AG20443 (cell line): ENCODE data around the gene PRICKLE2.

Source experiments
- DNase-seq: peaks from one replicate; pipeline ENCODE4 v3.0.0; 2012; ENCODE audit warnings: low spot score, mixed read lengths

PRICKLE2 gene

DNA sequence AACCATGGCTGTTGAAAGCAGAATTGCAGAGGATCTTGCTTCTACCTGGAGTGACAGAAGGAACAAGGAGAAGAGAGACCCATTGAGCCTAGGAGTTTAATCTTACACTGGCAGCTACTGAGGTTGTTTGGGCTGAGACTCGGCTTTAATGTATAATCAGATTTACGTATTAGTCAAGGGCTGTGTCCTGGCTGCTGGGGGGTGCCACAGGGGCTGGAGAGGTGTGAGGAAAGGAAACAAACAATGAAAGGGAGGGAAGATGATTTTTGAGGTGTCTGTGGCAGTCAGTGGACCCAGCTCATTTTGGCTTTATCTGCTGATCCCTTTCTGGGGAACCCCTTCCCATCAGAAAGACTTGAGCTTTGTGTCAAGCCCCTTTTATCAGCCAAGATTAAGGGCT, 95.7 kb downstream of the PRICKLE2 start:
- no peak for DNase-seq

DNA sequence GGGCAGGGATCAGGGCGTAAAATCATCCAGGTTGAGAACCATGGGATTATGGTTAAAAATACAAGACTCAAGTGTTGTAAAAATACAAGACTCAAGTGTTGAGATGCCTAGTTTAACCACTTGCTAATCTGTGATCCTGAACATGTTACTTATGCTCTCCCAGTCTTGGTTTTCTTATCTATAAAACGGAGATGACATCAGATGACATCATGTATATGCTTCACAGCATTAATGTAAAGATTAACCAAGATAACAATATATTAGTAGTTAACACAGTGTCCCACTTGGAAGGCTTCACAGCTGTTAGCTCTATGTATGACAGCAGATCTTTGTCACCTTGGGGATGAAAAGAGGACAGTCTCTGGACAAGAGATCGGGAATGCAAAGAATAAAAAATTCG, 96.2 kb downstream of the PRICKLE2 start:
- DNase-seq = no peak

DNA sequence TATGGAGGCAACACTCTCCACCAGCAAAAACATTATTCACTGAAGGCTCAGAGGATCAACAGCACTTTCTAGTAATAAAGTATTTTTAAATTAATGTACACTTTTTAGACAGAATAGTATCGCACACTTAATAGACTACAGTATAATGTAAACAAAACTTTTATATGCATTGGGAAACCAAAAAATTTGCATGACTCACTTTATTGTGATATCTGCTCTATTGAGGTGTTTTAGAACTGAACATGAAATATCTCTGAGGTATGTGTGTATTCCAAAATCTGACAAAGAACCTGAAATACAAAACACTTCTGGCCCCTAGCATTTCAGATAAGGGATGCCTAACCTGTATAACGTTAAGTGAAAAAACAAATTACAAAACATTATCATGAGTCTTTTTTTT, 99.7 kb downstream of the PRICKLE2 start:
- no peak for DNase-seq

DNA sequence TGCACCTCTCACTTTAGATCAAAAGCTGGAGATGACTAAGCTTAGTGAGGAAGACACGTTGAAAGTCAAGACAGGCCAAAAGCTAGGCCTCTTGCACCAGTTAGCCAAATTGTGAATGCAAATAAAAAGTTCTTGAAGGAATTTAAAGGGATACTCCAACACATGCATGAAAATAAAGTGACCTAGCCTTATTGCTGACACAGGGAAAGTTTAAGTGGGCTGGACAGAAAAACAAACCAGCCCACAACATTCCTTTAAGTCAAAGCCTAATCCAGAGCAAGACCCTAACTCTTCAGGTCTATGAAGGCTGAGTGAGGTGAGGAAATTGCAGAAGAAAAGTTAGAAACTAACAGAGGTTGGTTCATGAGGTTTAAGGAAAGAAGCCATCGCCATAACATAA, 101.3 kb downstream of the PRICKLE2 start:
- no peak for DNase-seq

DNA sequence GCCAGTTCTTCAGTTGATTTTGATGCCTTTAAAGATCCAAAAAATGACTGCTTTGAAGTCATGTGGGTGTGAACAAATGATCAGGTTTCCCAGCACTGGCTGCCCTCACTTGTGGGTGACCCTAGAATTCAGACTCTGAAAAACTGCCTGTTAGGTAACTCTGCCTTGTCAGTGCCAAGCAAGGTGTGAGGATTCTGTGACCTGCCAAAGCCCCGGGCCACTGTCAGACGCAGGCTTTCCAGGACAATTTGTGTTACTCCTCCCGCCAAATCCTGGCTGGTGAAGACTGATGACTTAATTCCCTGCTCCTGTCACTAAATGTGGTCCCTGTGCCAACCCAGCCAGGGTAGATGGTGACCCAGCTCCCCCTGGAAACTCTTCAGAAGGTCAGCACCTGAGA, 102.8 kb downstream of the PRICKLE2 start:
- no peak for DNase-seq

DNA sequence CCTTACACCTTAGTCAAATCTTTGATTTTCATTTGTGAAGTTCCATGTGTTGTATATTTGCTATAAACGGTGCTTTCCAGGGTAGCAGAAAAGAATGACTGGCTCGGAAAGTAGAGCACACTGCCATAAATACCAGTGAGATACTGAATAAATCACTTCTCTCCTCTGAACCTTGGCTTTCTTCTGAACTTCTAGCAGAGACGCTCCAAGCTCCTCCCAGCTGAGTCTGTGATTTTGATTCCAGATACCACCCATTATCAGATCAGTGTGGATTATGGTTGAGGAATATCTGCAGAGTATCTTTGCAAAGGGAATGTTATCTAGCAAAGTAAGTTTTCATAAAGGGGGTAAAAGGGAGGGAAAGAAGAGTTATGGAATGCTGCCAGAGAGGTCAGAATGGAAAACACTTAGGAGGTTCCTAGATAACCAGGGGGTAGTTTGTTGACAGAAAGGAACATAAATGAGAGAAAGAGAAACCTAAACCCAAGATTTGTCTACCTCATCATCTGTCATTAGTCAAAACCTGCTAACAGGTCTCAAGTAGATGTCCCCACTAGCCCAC, 103.4 kb downstream of the PRICKLE2 start:
- no peak for DNase-seq

DNA sequence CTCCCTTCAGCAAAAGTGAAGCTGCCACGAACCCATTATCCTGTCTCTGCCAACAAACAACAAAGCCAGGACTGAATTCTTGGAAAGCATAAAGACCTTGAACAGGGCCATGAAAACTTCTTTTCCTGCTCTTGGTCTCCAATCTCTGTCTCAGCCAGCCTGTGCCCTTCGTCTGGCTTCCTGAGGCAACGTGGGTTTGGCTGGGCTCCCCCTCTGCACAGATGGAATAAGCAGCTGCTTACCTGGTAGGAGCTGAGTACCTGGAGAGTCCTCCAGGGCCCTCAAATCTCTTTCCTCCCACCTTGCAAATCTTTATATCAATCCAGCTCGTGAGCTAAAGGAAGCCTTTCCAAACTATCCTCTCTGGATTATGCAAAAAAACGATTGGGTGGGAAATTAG, 104.4 kb downstream of the PRICKLE2 start:
- DNase-seq = no peak

DNA sequence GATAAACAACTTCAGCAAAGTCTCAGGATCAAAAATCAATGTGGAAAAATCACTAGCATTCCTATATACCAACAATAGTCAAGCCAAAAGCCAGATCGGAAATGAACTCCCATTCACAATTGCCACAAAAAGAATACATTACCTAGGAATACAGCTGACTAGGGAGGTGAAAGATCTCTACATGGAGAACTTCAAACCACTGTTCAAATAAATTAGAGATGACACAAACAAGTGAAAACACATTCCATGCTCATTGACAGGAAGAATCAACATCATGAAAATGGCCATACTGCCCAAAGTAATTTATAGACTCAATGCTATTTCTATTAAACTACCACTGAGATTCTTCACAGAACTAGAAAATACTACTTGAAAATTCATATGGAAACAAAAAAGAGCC, 107.8 kb downstream of the PRICKLE2 start:
- DNase-seq = no peak

DNA sequence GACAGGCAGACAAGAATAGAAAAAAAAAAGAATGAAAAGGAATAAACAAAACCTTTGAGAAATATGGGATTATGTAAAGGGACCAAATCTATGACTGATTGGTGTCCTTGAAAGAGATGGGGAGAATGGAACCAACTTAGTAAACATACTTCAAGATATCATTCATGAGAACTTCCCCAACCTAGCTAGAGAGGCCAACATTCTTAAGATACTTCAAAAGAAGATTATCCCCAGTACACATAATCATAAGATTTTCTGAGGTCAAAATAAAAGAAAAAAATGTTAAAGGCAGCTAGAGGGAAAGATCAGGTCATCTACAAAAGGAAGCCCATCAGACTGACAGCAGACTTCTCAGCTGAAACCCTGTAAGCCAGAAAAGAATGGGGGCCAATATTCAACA, 110.6 kb downstream of the PRICKLE2 start:
- DNase-seq = no peak

DNA sequence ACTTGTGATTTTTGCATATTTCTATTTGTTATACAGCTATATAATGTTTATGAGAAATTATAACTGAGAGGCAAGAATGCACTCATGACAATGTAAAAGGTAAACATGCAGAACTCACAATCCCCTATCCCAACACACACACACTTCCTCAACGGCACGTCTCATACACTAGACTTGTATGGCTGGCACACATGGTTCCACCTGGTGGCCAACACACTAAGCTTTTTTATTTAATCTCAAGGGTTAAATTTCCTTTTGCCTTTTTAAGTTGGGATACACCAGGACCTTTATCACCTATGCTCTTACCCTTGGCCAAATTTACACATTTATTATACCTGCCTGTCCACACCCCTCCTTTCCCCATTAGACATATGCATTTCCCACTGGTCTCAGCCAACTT, 113.4 kb downstream of the PRICKLE2 start:
- DNase-seq = no peak

DNA sequence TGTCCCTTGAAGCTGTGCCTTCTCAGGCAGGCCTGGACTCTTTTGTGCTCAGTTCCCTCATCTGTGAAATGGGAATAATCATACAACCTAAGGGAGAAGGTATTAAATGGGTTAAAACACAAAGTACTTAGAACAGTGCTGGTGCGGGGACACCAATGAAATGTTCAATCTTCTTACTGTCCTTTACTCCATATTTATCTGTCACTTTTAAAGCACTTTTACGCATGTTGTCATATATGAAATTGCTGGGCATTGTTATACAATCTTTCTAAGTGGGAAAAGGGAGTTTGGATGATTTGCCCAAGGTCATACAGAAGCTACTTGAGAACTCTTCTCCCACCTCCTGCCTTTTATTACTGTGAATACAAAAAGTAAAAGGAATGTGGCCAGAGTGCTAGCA, 114.2 kb downstream of the PRICKLE2 start:
- DNase-seq = no peak

DNA sequence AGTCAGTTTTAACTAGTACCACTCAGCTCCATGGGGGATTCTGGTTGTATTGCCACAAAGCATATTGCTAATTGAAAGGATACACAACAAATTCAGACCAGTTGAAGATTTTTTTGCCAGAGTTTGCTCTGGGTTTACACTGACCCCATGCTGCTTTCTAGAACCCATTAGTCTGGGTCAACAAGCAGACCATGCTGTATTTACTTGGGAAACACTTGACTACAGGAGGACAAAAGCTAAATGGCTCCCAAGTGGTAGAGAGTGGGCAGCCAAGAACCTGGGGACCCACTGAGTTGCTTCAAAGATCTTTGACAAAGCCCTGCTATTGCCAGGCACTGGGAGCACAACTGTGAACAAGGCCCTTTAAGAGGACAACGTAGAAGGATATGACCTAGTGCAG, 115.2 kb downstream of the PRICKLE2 start:
- no peak for DNase-seq

DNA sequence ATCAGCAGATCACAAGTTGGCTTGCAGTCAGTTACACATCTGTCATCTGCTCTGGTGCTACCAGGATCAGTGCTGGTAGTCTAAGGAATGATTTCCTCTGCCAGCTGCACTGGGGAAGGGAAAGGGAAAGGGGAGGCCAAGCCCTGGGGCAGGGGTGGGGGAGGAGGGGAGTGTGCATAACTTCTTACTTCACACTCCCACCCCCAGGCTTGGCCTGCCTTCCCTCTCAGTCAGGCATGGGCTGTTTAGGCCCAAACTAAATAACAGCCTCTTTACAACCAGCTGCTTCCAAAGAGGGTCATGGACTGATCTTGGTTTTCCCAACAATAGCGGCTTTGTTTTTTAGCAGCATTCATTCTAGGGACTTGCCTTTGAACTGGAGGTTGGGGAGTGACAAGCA, 115.8 kb downstream of the PRICKLE2 start:
- DNase-seq = no peak

DNA sequence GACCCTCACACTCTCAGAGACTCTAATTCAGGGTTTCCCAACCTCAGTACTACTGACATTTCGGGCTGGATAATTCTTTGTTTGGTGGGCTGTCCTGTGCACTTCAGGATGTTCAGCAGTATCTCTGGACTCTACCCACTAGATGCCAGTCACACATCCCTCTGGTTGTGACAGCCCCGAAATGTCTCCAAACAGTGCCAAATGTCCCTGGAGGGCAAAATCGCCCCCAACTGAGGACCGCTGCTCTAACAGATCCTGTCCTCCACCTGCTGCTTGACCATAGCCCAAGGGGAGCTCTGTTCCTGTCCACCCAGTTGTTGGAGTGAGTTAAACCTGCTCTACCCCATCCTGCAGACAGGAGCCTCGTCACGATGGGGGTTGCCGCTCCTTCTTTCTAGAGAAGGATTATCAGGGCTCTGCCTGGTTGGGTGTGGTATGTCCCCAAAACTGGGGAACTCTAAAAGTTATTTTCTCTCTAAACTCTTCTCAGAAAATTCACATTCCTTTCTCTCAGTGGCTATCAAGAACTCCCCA, 116.4 kb downstream of the PRICKLE2 start:
- DNase-seq = no peak

DNA sequence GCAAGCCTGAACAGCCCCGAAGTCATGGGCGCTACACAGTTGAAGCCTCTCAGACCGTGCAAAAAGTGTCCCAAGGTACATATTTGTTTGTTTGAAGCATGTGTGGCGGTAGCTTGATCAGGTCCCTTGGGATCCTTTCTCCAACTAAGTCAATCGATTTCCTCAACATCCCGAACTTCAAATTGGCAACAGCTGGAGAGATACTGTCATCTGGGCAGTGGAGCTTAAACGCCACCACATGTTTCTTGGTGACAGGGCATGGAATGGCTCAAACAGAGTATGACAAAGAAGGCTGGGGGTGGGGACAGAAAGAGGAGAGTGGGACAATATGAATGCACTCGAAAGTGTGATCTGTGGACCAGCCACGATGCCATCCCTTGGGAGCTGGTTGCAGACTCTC, 117.0 kb downstream of the PRICKLE2 start:
- DNase-seq = no peak

DNA sequence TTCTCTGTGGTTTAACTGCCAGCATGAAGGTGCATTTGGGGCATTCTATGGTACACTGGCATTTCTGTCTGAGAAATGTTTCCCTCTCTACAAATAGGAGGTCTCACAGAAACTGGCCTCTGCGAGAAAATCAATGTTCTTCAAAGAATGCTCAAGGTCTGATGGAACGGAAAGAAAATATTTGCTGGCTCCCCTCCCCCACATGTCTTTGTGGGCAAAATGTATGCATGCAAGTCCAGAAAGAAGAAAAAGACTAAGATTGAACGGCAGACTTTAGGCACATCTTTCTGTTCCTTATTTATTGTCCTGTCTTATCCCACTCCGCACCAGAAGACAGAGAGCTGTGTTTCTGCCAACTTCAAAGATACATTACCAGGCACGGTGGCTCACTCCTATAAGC, 118.1 kb downstream of the PRICKLE2 start:
- DNase-seq = no peak

DNA sequence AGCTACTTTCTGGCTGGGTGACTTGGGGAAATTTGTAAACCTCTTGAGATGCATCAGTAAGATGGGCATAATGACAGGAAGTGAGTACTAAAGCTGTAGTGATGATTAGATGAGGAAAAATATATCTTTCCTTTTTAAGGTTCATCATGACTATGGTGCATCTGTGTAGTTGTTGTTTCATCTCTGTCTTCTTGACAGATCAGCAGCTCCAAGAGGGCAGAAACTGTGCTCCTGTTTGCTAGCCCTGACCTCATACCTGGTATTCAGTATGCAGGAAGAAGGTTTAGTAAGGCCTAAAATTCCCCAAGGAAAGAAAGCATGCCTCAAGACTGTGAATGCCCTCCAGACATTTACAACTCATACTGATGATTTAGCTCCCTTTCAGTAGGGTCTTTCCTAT, 119.5 kb downstream of the PRICKLE2 start:
- no peak for DNase-seq

DNA sequence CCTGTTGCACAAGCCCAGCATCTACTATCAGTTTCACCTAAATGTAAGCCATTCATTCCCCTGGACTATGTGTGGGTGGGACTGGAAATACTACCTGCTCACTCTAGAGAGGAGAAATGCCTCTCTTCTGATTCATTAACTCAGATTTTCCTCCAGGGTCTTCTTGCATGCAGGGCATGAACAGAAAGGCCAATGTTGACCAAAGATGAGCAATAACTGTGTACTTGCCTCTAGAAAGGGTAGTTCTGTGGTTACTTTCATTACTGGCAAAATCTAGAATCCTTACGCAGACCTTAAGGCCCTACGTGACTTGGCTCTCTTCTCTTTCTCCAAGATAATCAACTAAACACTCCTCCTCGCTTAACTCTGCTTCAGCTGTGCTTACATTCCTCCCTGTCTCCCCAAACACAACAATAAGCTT, 120.6 kb downstream of the PRICKLE2 start:
- no peak for DNase-seq

DNA sequence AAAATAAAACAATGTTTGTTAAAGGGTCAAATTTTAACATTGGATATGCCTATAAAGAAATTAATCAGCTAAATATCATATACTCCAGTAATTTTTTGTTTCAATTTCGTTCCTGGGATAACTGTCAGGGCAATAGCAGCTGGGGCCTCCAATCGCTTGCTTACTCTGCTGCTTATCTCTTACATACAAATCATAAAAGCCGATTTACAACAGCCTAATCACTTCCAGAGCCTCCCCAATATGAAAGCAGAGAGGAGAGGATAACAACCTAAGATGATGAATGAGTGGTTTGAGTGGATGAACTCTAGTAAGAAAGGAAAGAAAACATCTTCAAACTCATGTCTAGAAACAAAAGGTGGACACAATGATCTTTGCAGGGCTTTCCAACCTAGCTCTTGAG, 121.3 kb downstream of the PRICKLE2 start:
- no peak for DNase-seq

DNA sequence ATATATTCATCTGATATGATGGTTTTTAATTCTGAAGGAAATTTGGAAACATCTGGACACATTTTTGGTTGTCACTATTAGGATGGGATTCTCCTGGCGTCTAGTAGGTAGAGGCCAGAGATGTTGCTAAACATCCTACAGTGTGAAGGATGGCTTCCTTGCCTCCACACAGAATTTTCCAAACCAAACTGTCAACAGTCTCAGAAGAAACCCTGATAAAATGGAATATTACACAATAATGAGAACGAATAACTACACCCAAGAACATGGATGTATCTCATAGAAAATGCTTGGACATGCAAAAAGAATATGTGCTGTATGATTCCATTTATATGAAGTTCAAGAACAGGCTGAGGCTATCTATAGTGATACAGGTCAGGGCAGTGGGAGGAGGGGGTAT, 122.1 kb downstream of the PRICKLE2 start:
- no peak for DNase-seq

DNA sequence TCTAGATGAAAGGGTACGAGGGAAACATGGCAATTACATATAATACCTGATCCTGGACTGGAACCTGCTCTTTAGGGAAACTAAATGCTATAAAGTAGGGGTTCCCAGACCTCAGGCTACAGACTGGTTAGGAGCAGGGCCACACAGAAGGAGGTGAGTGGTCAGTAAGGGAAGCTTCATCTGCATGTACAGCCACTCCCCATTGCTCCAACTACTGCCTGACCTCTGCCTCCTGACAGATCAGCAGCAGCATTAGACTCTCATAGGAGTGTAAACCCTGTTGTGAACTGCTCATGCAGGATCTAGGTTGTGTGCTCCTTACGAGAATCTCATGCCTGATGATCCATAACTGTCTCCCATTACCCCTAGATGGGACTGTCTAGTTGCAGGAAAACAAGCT, 123.1 kb downstream of the PRICKLE2 start:
- DNase-seq = no peak

DNA sequence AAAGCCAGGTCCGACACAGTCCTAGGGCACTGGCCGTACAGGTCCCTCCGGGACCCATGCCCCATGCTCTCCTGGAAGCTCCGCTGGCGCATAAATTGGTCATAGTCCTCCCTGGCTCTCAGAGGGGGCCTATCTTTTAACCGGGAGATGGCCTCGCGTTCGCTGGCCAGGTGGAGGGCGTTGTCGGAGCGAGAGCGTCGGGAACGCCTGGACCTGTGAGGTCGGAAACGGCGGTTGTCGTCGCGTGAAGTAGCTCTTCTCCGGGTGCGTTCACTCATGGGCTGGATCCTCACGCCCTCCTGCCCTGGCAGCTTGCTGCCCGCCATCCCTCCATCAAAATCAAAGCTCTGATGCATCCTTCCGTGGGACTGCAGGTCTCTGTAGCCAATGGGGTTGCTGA, 126.0 kb downstream of the PRICKLE2 start:
- no peak for DNase-seq

DNA sequence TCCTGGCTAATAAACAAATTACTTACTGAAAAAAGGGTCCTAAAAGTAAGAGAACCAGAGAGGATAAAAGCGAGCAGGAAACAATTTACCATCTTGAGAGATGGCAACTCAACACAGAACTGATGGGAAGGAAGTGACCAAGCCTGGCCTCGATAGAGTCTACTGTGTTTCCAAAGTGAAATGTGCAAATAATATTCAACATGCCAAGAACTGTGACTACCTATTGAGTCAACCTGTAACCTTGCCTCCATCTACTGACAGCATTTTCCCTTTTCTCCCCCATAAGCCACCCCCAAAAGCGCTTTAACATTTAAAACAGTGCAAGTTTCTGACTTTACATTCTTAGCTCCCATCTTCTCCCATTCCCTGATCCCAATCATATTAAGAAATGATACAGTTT, 126.6 kb downstream of the PRICKLE2 start:
- DNase-seq = no peak

DNA sequence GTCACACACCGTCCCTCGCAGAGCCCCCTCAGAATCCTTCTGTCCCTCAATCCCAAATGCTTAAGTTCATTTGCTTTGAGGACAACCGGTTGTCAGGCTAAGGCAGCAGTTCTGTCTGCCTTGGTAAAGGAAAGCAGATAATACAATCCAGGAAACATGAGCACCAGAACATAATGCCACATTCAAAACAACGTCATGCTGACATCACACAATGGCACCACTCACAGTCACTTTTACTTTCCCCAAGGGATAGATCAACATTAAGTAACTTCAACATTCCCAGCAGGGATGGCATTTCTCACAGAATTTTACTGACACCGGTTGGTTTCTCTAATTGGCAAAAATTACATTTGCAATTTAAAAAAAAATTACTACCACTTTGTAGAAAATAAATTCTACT, 127.3 kb downstream of the PRICKLE2 start:
- no peak for DNase-seq

DNA sequence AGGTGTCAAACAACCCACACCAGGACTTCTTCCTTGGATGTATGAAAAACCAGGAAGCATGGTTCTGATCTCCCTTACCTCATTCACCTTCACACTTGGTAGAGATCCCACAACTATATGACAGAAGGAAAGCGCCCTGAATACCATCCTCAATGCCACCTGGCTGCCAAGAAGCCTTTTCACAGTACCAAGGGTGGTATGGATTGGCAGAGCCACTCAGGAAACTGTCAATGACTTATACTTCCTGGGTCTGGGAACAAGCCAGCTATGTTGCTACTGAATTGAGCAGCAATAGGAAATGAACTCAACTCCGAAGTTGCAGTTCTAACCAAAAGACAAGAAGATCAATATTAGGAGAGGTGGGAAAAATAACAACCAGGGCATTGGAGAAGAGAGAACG, 129.5 kb downstream of the PRICKLE2 start:
- no peak for DNase-seq
